ENCODE measurements around the gene TSSK6.

Gene TSSK6

DNA sequence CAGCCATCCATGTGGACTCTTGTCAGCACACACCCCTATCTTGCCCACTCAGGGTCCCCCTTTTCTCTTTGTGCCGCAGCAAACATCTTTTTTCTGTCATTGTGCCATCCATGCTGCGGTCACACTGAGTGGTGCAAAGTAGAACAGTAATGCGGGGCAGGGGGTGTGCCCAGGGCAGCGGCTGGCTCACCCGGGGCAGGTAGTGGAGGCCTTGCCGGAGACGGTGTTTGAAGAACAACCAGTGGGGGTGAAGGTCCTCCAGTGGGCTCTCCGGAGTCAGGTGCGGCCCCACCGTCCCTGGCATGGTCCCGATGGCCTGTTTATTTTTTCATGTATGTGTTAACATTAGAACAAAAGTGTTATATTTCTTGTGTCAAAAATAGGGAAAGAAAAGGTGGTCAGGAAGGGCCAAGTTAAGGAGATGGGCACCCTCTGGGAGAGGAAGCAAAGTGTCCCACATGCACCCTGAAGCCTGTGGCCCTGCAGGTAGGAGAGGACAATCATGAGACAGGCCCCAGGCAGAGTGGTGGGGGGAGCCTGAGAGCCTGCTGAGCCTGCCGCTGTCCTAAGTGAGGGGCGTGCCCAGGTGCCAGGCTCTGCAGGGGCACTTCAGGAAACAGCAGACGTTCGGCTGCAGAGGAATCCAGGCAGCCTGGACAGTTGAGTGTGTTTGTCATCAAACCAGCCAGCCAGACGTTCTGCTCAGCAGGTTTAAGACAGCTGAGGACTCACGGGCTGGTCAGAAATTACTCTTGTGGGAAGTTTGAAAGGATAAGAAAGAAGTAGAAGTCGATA, 12.3 kb downstream of the TSSK6 start:
- DNase-seq, result no peak

DNA sequence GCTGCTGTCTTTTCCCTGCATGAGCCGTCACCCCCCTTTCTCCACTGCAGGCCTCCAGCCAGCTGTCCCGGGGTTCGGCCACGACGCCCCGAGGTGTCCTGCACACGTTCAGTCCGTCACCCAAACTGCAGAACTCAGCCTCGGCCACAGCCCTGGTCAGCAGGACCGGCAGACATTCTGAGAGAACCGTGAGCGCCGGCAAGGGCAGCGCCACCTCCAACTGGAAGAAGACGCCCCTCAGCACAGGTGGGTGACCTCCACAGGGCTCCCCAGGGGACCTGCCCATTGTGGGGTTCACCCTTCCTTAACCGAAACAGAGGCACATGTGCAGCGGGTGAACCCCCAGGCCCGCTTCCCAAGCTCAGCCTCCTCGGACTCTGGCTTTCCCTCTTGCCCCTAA, 13.1 kb downstream of the TSSK6 start:
- no peak for DNase-seq

- DNase-seq, result no peak
These were observed 13.6 kb downstream of the TSSK6 start for GRCh38 chr19:19501798-19502197.

- DNase-seq, result no peak
These were observed 14.2 kb downstream of the TSSK6 start for GRCh38 chr19:19500975-19501644.

DNA sequence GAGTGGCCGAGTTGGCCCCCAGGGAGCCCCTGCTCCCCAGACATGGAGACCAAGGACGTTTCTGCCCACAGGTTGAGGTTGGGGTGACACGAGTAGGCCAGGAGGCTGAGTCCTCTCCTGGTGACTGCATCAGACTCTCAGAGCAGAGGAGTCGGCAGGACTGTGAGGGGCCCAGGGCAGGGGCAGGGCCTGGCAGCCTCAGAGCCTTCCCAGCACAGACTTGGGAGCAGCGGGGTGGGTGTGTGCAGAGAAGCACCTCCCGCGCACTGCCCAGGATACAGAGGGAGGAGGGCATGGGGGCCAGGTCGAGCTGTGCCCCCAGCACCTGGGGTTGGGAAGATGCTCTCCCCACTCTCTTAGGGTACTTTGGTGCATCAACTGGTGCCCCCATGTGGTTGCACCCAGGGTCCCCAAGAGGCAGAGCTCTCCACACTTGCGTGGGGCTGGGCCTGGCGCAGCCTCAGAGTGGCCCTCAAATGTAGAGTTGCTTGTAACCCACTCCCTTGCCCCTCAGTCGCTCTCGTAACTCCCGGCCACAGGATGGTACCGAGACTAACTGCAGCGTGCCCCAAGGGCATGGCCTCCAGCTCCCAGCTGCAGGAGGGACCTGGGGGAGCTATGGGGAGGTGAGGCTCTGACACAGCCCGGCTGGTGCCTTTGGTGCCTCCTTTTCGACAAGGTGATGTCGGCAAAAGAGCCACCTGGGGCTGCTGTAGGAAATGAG, 15.9 kb downstream of the TSSK6 start:
- DNase-seq, result no peak

DNA sequence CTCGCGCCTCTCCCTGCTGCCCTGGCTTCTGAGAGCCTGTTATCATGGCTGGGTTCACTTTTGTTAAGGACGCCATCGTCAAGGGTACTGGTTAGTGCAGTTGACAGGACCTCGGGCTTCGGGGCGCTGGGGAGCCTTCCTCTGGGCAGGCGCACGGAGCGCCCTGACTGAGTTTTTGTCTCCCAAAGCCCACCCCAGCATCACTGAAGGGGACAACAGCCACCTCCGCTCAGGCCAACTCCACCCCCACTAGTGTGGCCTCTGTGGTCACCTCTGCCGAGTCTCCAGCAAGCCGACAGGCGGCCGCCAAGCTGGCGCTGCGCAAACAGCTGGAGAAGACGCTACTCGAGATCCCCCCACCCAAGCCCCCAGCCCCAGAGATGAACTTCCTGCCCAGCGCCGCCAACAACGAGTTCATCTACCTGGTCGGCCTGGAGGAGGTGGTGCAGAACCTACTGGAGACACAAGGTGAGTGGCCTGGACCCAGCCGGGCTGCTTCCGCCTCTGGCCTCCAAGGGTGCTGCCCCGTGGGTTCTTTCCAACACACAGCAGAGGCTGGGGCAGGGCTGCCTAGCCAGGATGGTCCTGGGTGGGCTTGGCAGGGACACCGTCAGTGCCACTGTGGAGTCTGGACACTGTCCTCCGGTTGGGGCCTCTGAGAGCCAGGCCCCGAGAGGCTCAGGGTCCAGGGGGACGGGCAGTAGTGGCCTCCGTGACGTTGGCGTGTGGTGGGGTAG, 16.9 kb downstream of the TSSK6 start:
- no peak for DNase-seq

GRCh38 chr19:19495614-19496603, 19.4 kb downstream of the TSSK6 start:
- no peak for DNase-seq

DNA sequence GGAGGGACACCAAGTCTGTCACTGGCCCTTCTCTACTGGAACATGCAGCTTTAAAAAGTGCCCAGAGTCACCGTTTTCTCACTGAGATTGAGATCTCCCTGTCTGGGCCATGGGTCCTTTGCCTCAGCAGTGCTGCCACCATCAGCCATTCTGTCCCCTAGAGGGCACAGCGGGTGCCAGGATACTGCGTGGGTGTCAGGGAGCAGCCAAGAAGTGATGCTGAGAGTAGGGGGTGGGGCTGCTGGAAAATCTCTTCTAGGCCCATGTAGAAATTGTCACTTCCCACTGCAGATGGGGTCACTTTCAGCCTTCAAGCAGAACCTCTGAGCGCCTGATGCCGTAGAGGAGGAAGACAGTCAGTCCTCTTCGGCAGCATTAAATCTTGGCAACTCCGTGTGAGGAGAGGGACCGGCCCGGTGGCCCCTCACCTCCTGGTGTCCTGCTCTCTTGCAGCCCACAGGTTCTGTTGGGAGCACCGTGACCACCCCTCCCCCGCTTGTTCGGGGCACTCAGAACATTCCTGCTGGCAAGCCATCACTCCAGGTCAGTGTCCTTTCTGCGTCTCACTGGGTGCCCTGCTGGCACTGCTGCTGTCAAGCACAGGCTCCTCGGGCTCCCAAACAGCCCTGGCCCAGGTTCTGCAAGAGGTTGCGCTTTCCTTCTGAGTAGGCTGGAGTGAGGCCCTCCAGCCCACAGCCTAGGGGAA, 21.4 kb downstream of the TSSK6 start:
- DNase-seq, result no peak

DNA sequence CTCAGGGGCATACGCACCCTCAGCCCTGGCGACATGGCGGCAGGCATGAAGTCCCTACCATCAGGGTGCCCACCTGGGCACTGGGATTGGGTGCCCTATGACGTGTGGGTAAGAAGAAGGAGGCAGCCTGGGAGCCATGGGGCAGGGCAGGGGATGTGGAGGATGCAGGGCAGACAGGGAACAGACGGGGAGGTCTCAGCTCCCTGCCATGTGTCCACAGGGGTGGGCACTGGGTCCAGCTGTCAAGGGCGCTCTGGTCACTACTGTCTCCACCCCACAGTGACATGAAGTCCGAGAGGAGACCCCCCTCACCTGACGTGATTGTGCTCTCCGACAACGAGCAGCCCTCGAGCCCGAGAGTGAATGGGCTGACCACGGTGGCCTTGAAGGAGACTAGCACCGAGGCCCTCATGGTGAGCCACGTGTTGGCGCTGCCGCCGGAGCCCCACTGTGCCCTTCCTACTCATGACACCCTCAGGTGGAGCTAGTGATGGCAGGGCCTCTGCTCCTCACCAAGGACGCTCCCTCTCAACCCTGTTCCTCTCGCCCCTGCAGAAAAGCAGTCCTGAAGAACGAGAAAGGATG, 23.2 kb downstream of the TSSK6 start:
- no peak for DNase-seq

- no peak for DNase-seq
These were observed 23.9 kb downstream of the TSSK6 start for GRCh38 chr19:19491321-19492025.

GRCh38 chr19:19490214-19490968, 25.0 kb downstream of the TSSK6 start:
- DNase-seq, result peak; percentile 88

GRCh38 chr19:19489804-19490204, 25.5 kb downstream of the TSSK6 start:
- no peak for DNase-seq

GRCh38 chr19:19488875-19489690, 26.3 kb downstream of the TSSK6 start:
- DNase-seq, result peak; percentile 95

DNA sequence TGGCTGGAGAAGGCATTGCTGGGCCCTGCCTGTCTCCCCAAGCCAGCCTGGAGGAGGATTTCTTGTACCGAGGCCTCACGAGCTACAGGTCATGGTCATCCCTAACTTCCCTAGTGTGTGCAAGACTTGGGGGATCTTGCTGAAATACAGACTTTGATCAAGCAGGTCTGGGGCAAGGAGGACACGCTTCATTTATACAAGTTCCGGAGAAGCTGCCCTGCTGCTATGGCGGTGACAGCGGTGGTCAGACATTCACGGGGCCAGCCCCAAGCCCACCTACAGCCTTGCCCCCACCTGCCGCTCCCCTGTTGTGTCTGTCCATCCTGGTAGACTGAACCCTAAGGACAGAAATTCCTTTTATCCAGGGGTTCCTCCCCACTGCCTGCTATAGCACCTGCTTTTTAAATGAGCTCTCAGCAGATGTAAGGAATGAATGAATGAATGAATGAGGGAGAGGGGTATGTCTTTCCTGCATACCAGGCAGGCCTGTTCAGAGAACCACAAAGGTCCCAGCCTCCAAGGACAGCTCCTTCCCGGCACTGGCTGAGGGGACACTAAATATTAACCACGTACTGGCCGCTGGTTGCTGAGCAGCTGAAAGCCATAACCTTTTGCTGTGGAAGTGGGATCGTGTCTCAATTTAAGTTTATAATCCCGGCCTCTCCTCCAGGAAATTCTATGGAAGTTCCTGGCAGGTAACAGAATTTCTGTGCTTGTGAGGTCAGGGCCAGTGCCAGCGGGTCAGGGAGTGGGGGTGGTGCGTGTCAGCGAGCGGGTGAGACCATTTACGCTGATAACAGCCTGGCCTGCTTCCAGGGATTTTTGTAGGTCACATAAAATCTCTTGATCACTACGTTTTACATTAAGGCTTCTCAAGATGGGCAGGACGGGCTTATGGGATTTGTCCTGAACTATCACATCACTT, 27.1 kb downstream of the TSSK6 start:
- DNase-seq, result no peak

GRCh38 chr19:19487077-19487949, 28.0 kb downstream of the TSSK6 start:
- no peak for DNase-seq

All from islet precursor cell (in vitro differentiated cells).